Measurements from ENCODE around the gene MYH9. TPM values are rescaled to one million over a fixed set of nuclear protein-coding genes. Genes with fewer than 3 reads are reported as not detected.
"Not testable (repeated sequence)": the region's sequence is repeated elsewhere in the genome, so short reads cannot be mapped to it uniquely, and the experiment has no call there.

Gene MYH9
- total RNA-seq, 1 donor from 2014 or later, result 1,511 TPM

DNA sequence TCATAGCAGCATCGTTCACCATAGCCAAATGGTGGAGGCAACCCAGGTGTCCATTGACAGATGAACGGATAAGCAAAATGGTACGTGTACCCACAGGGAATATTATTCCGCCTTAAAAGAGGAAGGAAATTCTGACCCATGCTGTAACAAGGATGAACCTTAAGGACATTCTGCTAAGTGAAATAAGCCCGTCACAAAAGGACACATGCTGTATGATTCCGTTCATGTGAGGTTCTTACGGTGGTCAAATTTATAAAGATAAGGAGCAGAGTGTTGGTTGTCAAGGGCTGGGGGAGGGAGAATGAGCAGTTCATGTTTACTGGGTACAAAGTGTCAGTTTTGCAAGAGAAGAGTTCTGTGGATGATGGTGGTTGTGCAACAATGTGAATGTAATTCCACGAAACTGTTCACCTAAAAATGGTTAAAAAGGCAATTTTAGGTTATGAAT lies 108.5 kb downstream of the MYH9 start:
- no peak for DNase-seq (ENCODE audit: low read depth, low spot score)

DNA sequence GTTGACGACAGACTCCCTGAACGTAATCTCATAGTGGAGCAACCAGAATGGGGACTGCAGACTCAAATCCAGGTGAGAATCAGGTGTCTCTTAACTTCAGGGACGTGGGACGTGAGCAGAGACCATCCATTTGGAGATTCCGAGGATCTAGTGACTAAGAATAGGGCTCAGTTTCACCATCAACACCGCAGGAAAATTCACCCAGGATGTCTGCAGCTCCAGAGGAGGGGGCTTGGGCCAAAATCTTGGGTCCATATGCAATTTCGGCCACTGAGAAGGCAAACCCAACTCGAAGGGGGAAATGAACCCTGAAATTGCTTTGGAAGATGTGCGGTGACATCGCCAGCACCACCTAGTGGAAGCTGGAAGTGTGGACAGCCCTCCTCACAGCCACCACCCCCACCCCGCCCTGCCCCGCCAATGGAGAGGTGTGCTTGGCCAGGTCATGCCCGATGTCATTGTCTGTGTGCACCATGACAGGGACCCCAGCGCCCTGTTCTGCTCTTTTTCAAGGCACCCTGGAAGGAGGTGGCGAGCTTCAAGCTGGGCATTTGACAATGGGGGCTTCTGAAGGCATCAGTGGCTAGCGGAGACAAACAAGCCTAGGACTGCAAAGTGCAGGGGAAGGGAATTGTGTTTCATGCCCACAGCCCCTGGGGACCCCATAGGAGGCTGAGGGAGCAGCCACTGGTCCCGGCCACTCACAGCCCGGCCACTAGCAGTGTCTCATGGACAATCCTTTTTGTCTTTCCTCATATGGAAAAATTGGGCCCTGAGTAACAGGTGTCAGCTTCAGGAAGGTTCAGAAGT lies 110.1 kb downstream of the MYH9 start:
- no peak for DNase-seq (ENCODE audit: low read depth, low spot score)

DNA sequence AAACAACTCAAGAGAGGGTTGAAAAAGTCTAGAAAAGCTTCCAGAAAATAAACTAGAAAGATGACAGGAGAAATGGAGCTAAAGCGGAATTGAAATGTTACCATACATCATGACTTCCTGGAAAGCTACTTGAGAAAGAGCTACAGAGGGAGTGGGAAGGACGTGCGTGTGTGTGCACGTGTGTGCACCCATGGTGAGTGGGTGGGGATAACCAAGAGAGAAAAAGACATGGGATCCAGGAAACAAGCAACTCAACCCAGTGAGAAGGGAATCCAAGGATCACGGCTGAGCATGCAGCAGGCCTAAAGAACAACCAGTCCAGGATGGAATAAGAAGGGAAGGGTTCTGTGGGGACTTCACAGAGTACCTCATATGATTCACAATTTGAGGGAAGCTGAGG lies 113.2 kb downstream of the MYH9 start:
- no peak for DNase-seq (ENCODE audit: low read depth, low spot score)

DNA sequence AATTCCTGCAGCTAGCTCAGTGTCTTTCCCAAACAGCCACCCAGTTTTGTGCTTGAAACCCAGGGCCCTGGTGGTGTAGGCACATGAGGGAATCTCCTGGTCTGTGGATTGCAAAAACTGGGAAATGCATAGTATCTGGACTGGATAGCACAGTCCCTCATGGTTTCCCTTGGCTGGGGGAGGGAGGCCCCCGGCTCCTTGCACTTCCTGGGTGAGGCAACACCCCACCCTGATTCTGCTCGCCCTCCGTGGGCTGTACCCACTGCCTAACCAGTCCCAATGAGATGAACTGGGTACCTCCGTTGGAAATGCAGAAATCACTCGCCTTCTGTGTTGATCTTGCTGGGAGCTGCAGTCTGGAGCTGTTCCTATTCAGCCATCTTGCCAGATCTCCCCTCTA lies 115.8 kb downstream of the MYH9 start:
- DNase-seq (ENCODE audit: low read depth, low spot score), result not testable (repeated sequence)

DNA sequence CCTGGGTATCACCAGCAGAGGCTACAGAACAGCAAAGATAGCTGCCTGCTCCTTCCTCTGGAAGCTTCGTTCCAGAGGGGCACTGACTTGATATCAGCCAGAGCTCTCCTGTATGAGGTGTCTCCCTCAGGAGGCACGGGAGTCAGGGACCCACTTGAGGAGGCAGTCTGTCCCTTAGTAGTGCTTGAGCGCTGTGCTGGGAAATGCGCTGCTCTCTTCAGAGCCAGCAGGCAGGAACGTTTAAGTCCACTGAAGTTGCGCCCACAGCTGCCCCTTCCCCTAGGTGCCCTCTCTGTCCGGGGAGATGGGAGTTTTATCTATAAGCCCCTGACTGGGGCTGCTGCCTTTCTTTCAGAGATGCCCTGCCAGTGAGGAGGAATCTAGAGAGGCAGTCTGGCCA lies 116.5 kb downstream of the MYH9 start:
- DNase-seq (ENCODE audit: low read depth, low spot score), result not testable (repeated sequence)

DNA sequence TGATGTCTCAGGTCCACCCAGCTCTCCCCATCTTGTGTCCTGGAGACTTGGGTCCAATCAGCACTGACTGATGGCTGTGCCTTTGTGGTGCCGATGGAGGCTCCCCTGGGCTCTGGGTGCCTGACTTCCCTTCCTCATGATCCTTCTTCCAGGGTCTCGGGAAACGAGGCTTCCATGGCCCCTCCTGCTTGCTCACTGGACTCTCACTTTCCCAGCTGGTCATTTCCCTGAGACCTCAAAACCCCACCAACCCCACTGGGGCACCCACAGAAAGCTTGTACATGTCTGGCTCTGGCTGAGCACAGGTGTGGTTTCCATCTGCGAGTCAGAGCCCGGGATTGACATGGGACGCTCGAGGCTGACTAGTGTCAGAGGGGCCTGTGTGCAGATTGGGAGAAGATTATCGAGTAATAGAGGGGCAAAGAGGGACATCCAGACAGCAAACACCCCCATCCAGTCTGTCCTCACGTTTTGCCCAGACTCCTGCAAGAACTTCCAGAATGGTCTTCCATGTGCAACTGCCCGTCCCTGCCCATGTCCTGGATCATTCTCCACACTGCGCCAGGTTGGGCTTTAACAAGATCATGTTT lies 119.8 kb downstream of the MYH9 start:
- DNase-seq (ENCODE audit: low read depth, low spot score), result no peak

DNA sequence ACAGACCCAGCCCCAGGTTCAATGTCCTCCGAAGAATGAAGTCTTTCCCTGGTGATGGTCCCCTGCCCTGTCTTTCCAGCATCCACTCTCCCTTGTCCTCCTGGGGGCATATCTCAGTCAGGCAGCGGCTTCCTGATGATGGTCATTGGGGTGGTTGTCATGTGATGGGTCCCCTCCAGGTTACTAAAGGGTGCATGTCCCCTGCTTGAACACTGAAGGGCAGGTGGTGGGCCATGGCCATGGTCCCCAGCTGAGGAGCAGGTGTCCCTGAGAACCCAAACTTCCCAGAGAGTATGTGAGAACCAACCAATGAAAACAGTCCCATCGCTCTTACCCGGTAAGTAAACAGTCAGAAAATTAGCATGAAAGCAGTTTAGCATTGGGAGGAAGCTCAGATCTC lies 120.7 kb downstream of the MYH9 start:
- no peak for DNase-seq (ENCODE audit: low read depth, low spot score)

DNA sequence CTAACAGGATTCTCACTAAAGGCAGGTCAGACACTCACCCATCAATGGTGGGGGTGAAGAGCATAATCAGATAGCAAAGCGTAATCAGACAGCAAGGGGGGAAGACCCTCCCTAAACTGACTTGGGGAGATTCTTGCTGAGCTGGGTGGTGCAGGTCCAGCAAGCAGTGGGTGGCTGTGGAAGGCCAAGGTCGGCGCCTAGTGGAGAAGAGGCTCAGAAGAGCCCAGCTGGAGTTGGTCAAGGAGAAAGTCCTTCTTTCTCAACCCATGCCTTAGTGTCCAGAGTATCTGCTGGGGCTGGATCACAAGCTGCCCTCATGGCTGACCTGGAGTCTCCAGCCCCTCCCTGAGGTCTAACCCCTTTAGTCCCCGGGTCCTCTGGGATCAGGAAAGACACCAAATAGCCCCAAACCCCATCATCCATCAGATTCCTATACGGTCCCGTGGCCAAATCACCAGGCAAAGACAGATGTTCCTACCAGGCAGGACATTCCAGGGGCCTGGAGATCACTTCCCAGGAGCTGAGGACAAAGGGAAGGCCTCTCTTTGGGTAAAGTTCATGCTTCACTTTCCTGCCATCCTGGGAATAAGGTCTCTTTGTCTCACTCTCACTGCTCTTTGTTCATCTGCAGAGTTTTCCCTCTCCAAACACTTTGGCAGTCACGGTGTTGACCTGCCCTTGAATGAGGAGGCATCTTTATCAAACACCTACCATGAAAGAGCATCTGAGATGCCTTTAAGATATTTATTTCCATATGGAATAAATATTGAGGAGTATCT lies 123.7 kb downstream of the MYH9 start:
- not testable (repeated sequence) for DNase-seq (ENCODE audit: low read depth, low spot score)

DNA sequence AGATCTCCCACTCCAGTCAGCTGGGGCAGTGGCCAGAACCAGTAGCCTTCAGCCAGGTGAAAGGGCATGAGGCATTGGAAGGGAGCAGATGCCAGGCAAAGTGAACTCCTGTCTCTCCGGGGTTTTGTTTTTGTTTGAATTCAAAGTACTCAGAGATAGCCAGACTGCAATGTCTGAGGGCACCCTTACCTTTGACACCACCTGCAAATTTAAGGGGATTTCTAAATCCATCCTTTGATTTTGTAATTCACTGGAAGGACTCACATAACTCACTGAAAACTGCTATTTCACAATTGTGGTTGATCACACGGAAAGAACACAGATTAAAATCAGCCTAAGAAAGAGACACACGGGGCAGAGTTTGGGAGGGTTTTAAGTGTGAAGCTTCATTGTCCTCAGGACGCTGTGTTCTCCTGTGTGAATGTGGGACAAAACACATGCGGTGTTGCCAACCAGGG lies 124.5 kb downstream of the MYH9 start:
- DNase-seq (ENCODE audit: low read depth, low spot score), result not testable (repeated sequence)

DNA sequence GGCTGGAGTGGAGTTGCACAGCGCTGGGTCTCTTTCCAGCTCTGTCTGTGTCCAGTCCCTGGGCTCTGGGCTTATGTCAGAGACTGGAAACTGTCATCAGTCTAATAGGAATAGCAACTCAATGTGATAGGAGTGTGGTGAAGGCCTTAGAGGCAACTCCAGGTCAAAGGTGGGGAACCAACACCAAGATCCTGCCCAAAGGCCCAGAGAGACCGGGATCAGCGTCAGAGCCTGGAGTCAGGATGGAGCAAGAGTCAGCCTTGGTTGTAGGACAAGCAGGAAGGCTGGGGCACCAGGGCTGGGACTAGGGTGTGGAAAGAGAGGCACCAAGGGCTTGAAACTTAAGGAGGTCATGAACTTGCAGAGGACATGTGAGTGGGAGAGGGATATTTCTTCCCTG lies 125.5 kb downstream of the MYH9 start:
- not testable (repeated sequence) for DNase-seq (ENCODE audit: low read depth, low spot score)

DNA sequence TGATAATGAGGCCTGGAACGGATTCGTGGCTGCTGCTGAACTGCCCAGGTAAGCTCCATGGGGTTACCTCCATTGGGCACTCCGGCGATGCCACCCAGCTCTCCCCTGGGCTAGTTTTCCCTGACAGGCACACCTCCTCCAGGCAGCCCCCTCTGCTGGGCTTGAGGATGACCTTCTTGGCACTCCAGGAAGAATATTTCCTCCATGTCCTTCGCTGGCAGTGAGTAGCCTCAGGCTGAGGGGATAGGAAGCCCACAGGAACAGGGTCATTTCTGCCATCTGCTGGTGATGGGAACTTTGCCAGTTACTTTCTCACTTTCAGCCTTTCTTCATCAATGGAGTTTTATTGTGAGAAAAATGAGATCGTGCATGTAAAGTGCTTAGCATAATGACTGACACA lies 126.1 kb downstream of the MYH9 start:
- DNase-seq (ENCODE audit: low read depth, low spot score), result not testable (repeated sequence)

DNA sequence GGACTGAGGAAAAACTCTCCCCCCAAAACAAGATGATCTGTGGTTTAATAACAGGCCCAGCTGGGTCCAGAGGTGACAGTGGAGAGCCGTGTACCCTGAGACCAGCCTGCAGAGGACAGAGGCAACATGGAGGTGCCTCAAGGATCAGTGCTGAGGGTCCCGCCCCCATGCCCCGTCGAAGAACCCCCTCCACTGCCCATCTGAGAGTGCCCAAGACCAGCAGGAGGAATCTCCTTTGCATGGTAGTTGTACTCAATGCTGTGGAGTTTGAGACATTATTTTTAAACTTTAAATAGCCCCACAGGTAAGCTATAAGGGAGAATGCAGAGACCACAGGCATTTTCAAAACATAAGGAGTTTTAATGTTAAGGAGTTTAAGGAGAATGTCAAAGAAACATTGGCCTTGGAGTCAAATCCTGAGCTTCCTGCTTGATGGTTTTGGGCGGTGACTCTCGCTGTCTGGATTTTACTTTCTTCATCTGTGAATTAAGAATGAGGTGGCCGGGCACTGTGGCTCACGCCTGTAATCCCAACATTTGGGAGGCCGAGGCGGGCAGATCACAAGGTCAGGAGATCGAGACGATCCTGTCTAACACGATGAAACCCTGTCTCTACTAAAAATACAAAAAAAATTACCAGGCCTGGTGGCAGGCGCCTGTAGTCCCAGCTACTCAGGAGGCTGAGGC lies 128.0 kb downstream of the MYH9 start:
- no peak for DNase-seq (ENCODE audit: low read depth, low spot score)

DNA sequence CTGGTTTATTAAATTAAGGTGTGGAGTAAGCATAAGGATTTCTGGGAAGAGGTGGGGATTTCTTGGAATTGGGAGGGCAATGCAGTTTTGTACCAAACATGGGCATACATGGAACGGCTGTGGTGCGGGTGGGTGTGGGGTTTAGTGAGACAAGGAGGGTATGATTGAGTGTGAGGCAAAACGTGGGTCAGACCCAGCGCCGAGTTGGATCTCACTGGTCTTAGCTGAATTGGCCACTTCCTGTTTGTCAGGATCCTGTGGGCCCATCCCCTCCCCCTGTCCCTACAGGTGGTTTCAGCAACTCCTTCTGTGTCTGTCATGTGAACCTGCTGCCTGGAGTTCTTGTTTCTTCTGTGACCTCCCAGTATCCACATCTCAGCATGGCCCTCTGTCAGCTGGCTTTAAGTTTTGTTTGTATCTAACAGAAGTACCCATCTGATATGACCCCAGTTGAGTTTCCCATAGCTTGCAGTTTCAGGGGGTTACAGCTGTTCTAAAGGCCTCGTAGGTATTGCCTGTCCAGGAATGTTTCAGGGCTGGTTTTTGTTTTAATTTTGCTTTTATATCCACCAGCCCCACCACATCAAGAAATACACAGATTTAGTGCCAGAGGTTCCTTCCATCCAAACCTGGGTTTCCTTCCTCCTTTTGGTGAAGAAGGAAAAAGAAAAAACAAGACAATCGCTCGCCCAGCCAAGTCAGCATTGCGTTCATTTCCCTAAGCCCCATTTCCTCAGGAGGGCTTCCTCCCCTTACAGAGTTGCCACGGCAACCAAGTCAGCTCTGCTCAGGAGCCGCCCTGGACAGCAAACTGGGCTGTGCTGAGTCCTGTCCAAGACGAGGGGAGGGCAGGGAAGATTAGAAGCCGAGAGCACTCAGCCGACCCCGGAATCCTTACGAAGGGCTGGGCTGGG lies 128.8 kb downstream of the MYH9 start:
- peak; percentile 24 for DNase-seq (ENCODE audit: low read depth, low spot score)

DNA sequence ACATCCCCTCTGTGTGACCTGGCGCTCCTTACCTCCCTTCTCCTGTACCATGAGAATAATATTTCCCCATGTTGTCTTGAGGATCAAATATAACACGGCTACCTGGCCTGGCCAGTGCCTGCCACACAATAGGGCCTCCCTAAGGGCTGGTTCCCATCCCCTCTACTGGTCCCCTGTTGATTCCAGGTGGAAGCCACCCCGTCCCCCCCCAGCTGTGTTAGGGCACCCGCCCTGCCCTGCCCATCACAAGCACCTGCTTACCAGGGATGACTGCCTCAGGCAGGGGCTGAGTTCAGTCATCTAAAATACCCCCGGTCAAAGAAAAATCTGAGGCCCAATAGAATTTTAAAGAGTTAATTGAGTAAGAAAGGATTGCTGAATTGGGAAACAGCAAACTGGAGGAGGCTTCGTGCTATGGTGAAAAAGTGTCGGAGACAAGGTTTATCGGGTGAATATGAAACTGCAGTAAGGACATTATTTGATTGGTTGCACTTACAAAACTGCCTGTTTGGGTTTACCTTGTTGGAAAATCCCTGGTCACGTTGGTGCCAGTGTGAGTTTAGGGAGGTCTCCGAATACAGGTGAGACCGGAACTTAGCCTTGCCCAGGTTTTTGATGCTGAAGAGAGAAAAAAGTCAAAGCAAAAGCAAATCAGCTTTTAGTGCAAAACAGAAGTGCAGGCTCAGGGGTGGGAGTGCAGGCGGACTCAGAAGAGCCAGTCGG lies 129.7 kb downstream of the MYH9 start:
- DNase-seq (ENCODE audit: low read depth, low spot score), result no peak

DNA sequence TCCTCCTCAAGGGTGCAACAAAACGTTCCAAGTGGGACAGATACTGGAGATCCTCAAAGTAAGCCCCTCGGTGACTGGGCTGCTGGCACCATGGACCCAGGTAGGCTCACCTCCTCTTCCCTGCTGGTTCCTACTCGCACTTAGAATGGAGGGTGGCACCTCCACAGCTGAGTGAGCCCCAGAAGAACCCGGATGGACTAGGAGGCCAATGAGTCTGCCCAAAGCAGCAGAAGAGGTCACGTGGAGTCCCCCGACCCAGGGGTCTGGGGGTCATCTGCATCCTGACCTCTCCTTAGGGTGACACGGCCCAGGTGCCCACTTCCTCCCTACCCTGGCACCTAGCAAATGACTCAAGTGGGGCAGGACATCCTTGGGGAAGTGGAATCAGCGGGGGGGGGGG lies 130.5 kb downstream of the MYH9 start:
- DNase-seq (ENCODE audit: low read depth, low spot score), result no peak

DNA sequence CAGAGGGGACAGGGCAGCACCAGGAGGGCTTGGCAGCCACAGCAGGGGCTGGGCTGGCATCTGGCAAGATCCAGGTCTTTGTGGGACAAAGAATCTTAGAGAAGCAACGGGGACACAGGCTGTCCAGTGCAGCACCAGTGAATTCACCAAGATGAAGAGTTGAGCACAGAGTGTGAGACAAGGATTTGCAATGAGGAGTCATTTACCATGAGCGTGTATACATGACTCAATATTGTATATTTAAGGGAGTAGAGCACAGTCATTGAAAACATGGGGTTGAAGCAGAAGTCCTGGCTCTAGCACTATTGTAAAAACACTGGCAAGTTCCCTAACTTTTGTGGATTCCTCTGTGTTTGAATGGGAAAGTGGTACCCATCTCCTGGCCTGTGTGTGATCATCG lies 131.3 kb downstream of the MYH9 start:
- DNase-seq (ENCODE audit: low read depth, low spot score), result no peak

DNA sequence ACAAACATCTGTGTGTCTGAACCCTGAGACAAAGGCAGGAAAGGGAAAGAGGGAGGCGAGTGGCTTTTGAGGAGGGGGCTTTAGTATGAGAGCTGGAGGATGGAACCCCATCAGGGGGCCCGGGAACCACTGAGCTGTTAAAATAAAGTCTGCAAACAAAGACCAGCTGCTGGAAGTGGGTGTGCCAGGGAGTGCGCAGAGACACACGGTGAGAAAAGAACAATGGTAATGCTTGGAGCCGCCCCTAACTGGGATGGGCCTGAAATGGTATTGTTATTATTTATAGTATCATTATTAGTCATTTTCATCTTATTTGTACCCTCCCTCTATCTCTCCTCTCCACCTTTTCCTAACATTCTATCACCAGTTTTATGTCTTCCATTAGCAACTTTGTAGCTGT lies 132.2 kb downstream of the MYH9 start:
- DNase-seq (ENCODE audit: low read depth, low spot score), result not testable (repeated sequence)

DNA sequence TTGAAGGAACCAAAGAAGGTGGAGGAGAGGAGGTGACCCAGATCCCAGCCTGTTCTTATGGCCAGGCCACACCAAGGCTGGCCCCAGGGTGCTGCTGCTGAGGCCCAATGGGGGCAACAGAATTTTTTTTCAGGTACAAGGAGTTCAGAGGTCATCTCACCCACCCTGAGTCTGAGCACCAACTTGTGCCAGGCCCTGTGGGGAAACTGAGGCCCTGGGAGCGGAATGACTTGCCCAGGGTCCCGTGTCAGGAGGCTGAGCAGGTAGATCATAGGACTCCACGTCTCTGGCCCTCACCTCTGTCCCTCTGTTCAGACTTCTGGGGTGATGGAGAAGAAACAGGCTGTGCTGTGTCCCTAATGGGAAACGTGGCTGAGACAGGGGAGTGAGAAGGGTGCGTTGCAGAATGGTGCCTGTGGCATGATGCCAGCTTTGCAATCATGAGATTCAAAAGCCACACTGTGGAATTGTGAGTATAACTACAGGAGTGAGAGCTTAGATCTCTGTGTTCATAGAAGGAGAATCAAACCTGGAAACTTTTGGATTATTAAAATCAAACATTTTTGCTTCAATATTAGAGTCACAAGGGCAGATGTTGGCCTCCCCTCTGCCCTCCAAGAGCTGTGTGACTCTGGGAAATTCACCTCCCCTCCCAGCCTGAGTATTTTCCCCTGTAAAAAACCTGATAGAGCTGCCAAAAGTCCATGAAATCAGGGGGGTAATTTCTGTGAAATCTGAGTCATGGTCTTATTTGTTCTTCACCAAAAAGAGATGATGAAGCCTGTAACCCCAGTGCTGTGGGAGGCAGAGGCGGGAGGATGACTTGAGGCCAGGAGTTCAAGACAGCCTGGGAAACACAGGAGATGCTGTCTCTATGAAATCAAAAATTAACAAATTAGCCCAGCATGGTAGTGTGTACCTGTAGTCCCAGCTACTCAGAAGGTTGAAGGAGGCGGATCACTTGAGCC lies 134.0 kb downstream of the MYH9 start:
- DNase-seq (ENCODE audit: low read depth, low spot score), result no peak
